ENCODE measurements around the gene UBE2E3.
"Not testable (repeated sequence)": the region's sequence is repeated elsewhere in the genome, so short reads cannot be mapped to it uniquely, and the experiment has no call there.

Gene UBE2E3

GRCh38 chr2:181038796-181039195, 58.4 kb downstream of the UBE2E3 start:
- H3K79me2 ChIP-seq (ENCODE audit: low read length) = no peaks in the 10 kb centered on the region
- no peak overlapping the region for H3K27ac ChIP-seq (ENCODE audit: low read length)
- no peak for TF ChIP-seq EZH2phosphoT487 (IDR thresholded peaks at IDR 0.05; ENCODE audit: low read depth)
- no peak overlapping the region for H3K4me3 ChIP-seq (ENCODE audit: low read length)
- H3K9ac ChIP-seq (ENCODE audit: low read length) = no peak overlapping the region
- no peaks in the 10 kb centered on the region for H3K36me3 ChIP-seq (replicated peaks; ENCODE audit: low read depth, low read length)
- H3K9me3 ChIP-seq (ENCODE audit: insufficient read depth, low read length) = no peaks in the 10 kb centered on the region
- H4K20me1 ChIP-seq (ENCODE audit: insufficient read depth, low read length) = no peaks in the 10 kb centered on the region
- H3K27me3 ChIP-seq (ENCODE audit: low read depth, low read length) = no peaks in the 10 kb centered on the region
- no peaks in the 10 kb centered on the region for H3K4me1 ChIP-seq (ENCODE audit: low read length)
- H3K4me2 ChIP-seq (ENCODE audit: low read length) = no peak overlapping the region
- H2AFZ ChIP-seq (ENCODE audit: low read depth, low read length) = no peak overlapping the region

GRCh38 chr2:181040839-181041238, 60.4 kb downstream of the UBE2E3 start:
- not testable (repeated sequence) for H3K9ac ChIP-seq (ENCODE audit: low read length); H3K27ac ChIP-seq (ENCODE audit: low read length); H3K4me2 ChIP-seq (ENCODE audit: low read length); H2AFZ ChIP-seq (ENCODE audit: low read depth, low read length); H3K27me3 ChIP-seq (ENCODE audit: low read depth, low read length); H3K36me3 ChIP-seq (replicated peaks; ENCODE audit: low read depth, low read length); H3K4me3 ChIP-seq (ENCODE audit: low read length); H3K4me1 ChIP-seq (ENCODE audit: low read length); H3K9me3 ChIP-seq (ENCODE audit: insufficient read depth, low read length); H3K79me2 ChIP-seq (ENCODE audit: low read length); H4K20me1 ChIP-seq (ENCODE audit: insufficient read depth, low read length)

- Histone ChIP-seq H4K20me1 (ENCODE audit: insufficient read depth, low read length) (no peaks in the 10 kb centered on the region), H3K27me3 (ENCODE audit: low read depth, low read length) (no peaks in the 10 kb centered on the region), H3K4me2 (ENCODE audit: low read length) (no peak overlapping the region), H3K79me2 (ENCODE audit: low read length) (no peaks in the 10 kb centered on the region), H3K9ac (ENCODE audit: low read length) (no peak overlapping the region), H2AFZ (ENCODE audit: low read depth, low read length) (no peak overlapping the region), H3K36me3 (replicated peaks; ENCODE audit: low read depth, low read length) (no peaks in the 10 kb centered on the region), H3K4me1 (ENCODE audit: low read length) (no peaks in the 10 kb centered on the region), H3K9me3 (ENCODE audit: insufficient read depth, low read length) (no peaks in the 10 kb centered on the region), H3K4me3 (ENCODE audit: low read length) (no peak overlapping the region), H3K27ac (ENCODE audit: low read length) (no peak overlapping the region)
- TF ChIP-seq EZH2phosphoT487 (IDR thresholded peaks at IDR 0.05; ENCODE audit: low read depth) = no peak
- no peak for TF ChIP-seq CTCF (IDR thresholded peaks at IDR 0.05; ENCODE audit: low read depth, low read length)
These were observed 61.3 kb downstream of the UBE2E3 start for GRCh38 chr2:181041661-181042060.

GRCh38 chr2:181042706-181043105, 62.3 kb downstream of the UBE2E3 start:
- no peak overlapping the region for H3K27ac ChIP-seq (ENCODE audit: low read length)
- no peaks in the 10 kb centered on the region for H4K20me1 ChIP-seq (ENCODE audit: insufficient read depth, low read length)
- H3K4me2 ChIP-seq (ENCODE audit: low read length) = no peak overlapping the region
- no peak overlapping the region for H2AFZ ChIP-seq (ENCODE audit: low read depth, low read length)
- no peak overlapping the region for H3K4me3 ChIP-seq (ENCODE audit: low read length)
- H3K79me2 ChIP-seq (ENCODE audit: low read length) = no peaks in the 10 kb centered on the region
- H3K9me3 ChIP-seq (ENCODE audit: insufficient read depth, low read length) = no peaks in the 10 kb centered on the region
- H3K27me3 ChIP-seq (ENCODE audit: low read depth, low read length) = no peaks in the 10 kb centered on the region
- TF ChIP-seq CTCF (IDR thresholded peaks at IDR 0.05; ENCODE audit: low read depth, low read length) (no peak), EZH2phosphoT487 (IDR thresholded peaks at IDR 0.05; ENCODE audit: low read depth) (no peak)
- no peaks in the 10 kb centered on the region for H3K36me3 ChIP-seq (replicated peaks; ENCODE audit: low read depth, low read length)
- H3K4me1 ChIP-seq (ENCODE audit: low read length) = no peaks in the 10 kb centered on the region
- H3K9ac ChIP-seq (ENCODE audit: low read length) = no peak overlapping the region

- no peak overlapping the region for H3K9ac ChIP-seq (ENCODE audit: low read length)
These were observed 66.4 kb downstream of the UBE2E3 start for GRCh38 chr2:181046833-181047232.

More at GRCh38 chr2:181046833-181047232, 66.4 kb downstream of the UBE2E3 start:
- Histone ChIP-seq H3K27me3 (ENCODE audit: low read depth, low read length) (no peaks in the 10 kb centered on the region), H3K9me3 (ENCODE audit: insufficient read depth, low read length) (no peaks in the 10 kb centered on the region), H3K36me3 (replicated peaks; ENCODE audit: low read depth, low read length) (no peaks in the 10 kb centered on the region), H3K4me2 (ENCODE audit: low read length) (no peak overlapping the region), H3K79me2 (ENCODE audit: low read length) (no peaks in the 10 kb centered on the region), H3K27ac (ENCODE audit: low read length) (no peak overlapping the region), H3K4me3 (ENCODE audit: low read length) (no peak overlapping the region), H2AFZ (ENCODE audit: low read depth, low read length) (no peak overlapping the region), H4K20me1 (ENCODE audit: insufficient read depth, low read length) (no peaks in the 10 kb centered on the region), H3K4me1 (ENCODE audit: low read length) (no peaks in the 10 kb centered on the region)
- TF ChIP-seq EZH2phosphoT487 (IDR thresholded peaks at IDR 0.05; ENCODE audit: low read depth) (no peak), CTCF (IDR thresholded peaks at IDR 0.05; ENCODE audit: low read depth, low read length) (no peak)
